Osteocyte (in vitro differentiated cells): ENCODE results near the gene GMDS. TPM values are rescaled to one million over a fixed set of nuclear protein-coding genes. Genes with fewer than 3 reads are reported as not detected.

Source experiments
- DNase-seq: peaks from one replicate; pipeline ENCODE4 v3.0.0; 2021; ENCODE audit warnings: mixed read lengths; ENCODE audit not compliant: unreplicated experiment; ENCODE audit errors: extremely low spot score
- H3K27ac Mint-ChIP-seq: one replicate; pipeline ENCODE4 v1.8.0; 2021; ENCODE audit warnings: mild to moderate bottlenecking, mixed read lengths; ENCODE audit not compliant: unreplicated experiment
- H3K27me3 Mint-ChIP-seq: one replicate; pipeline ENCODE4 v1.8.0; 2021; ENCODE audit warnings: mixed read lengths; ENCODE audit not compliant: unreplicated experiment
- H3K36me3 Mint-ChIP-seq: one replicate; pipeline ENCODE4 v1.8.0; 2021; ENCODE audit warnings: mixed read lengths; ENCODE audit not compliant: unreplicated experiment
- H3K4me1 Mint-ChIP-seq: one replicate; pipeline ENCODE4 v1.8.0; 2021; ENCODE audit warnings: mixed read lengths; ENCODE audit not compliant: unreplicated experiment
- H3K4me3 Mint-ChIP-seq: one replicate; pipeline ENCODE4 v1.8.0; 2021; ENCODE audit warnings: mild to moderate bottlenecking, moderate library complexity, mixed read lengths; ENCODE audit not compliant: unreplicated experiment
- H3K9me3 Mint-ChIP-seq: one replicate; pipeline ENCODE4 v1.8.0; 2021; ENCODE audit warnings: mixed read lengths; ENCODE audit not compliant: unreplicated experiment
- CTCF ChIP-seq: fragments of 200-600 bp; sonication (generic); IDR thresholded peaks from 2 replicates; pipeline ENCODE4 v1.5.0; 2021; ENCODE audit warnings: antibody characterized with exemption, mild to moderate bottlenecking, moderate library complexity
- total RNA-seq: library from RNA; stranded (reverse); gene quantifications from 2 replicates; pipeline ENCODE4 v1.2.1, GENCODE V29; 2021

Gene GMDS
- total RNA-seq, 1 donor from 2014 or later: 30.7 TPM

GRCh38 chr6:1608222-1609040, 637.0 kb downstream of the GMDS start:
- no peaks in the 10 kb centered on the region for H3K27me3 Mint-ChIP-seq
- H3K4me3 Mint-ChIP-seq: peak overlapping the region; percentile 84
- H3K4me1 Mint-ChIP-seq: peaks cover 36% of the 10 kb centered on the region
- H3K36me3 Mint-ChIP-seq: peaks cover 20% of the 10 kb centered on the region
- no peaks in the 10 kb centered on the region for H3K9me3 Mint-ChIP-seq
- H3K27ac Mint-ChIP-seq: peak overlapping the region; percentile 89
- no peak for TF ChIP-seq CTCF
- DNase-seq: no peak

- Mint-ChIP-seq H3K4me3 (peak overlapping the region; percentile 84), H3K9me3 (no peaks in the 10 kb centered on the region), H3K4me1 (peaks cover 36% of the 10 kb centered on the region), H3K36me3 (peaks cover 12% of the 10 kb centered on the region), H3K27ac (peak overlapping the region; percentile 89), H3K27me3 (no peaks in the 10 kb centered on the region)
- TF ChIP-seq CTCF: no peak
- no peak for DNase-seq
Measured at GRCh38 chr6:1607516-1608221, 637.7 kb downstream of the GMDS start.

GRCh38 chr6:1606780-1607515, 638.5 kb downstream of the GMDS start:
- Mint-ChIP-seq H3K36me3 (peaks cover 5% of the 10 kb centered on the region), H3K27me3 (no peaks in the 10 kb centered on the region), H3K9me3 (no peaks in the 10 kb centered on the region), H3K27ac (peak overlapping the region; percentile 89), H3K4me3 (peak overlapping the region; percentile 84), H3K4me1 (peaks cover 36% of the 10 kb centered on the region)
- DNase-seq: no peak
- no peak for TF ChIP-seq CTCF

- Mint-ChIP-seq H3K27me3 (no peaks in the 10 kb centered on the region), H3K4me1 (peaks cover 36% of the 10 kb centered on the region), H3K27ac (peak overlapping the region; percentile 89), H3K9me3 (no peaks in the 10 kb centered on the region), H3K36me3 (peaks cover 3% of the 10 kb centered on the region), H3K4me3 (peak overlapping the region; percentile 84)
- DNase-seq: no peak
- no peak for TF ChIP-seq CTCF
Measured at GRCh38 chr6:1605893-1606779, 639.3 kb downstream of the GMDS start.
